GM18868 (cell line): Measurements from ENCODE around the gene TRAF3.

ENCODE experiments used
- ATAC-seq: cut with Tn5 transposase; IDR thresholded peaks from one replicate; pipeline ENCODE4 v1.9.1; 2021; ENCODE audit warnings: mild to moderate bottlenecking, moderate library complexity; ENCODE audit not compliant: unreplicated experiment

TRAF3 gene, protein sequence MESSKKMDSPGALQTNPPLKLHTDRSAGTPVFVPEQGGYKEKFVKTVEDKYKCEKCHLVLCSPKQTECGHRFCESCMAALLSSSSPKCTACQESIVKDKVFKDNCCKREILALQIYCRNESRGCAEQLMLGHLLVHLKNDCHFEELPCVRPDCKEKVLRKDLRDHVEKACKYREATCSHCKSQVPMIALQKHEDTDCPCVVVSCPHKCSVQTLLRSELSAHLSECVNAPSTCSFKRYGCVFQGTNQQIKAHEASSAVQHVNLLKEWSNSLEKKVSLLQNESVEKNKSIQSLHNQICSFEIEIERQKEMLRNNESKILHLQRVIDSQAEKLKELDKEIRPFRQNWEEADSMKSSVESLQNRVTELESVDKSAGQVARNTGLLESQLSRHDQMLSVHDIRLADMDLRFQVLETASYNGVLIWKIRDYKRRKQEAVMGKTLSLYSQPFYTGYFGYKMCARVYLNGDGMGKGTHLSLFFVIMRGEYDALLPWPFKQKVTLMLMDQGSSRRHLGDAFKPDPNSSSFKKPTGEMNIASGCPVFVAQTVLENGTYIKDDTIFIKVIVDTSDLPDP

DNA sequence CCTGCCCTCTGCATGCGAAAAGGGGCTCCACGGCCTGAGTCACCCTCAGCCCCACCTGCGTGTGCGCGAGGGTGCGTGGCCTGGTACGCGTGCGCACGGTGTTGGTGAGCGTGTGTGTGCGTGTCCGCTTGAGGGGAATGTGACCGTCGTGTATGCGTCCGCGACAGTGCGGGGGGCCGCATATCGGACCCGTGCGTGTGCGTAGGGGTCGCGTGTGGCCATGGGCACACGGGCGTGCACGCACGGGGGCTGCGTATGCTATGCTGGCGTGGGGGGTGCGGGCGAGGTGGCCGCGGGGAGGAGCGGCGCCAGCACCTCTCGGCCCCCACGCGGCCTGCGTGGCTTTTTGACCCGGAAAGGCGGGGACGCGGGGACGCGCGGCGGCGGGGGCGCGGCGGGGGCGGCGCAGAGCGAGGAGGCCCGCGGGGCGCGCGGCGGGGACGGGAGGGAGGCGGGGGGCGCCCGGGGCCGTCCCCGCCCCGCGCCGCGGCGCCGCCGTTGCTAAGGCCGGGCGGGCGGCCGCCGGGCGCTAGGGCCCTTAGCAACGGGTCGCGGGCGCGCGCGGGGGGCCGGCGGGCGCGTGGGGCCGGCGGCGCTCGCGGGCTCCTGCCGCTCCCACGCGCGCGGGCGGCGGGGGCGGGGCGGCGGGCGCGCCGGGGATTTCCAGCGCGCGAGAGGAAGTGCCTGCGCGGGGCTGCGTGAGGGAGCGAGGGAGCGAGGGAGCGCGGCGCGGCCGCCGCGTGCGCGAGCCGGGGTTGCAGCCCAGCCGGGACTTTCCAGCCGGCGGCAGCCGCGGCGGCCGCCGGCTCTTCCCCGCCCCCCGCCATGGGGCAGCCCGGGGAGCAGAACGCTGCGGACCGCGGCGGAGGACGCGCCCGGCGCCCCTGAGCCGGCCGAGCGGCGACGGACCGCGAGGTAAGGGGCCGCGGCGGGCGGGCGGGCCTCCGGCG is at the start of gene TRAF3:
TSS of gene TRAF3 (plus strand) at position 689 of the 950 bp plus-strand sequence. CDS start 92,753 bp downstream, outside the sequence.
- peak; percentile 55 for ATAC-seq

DNA sequence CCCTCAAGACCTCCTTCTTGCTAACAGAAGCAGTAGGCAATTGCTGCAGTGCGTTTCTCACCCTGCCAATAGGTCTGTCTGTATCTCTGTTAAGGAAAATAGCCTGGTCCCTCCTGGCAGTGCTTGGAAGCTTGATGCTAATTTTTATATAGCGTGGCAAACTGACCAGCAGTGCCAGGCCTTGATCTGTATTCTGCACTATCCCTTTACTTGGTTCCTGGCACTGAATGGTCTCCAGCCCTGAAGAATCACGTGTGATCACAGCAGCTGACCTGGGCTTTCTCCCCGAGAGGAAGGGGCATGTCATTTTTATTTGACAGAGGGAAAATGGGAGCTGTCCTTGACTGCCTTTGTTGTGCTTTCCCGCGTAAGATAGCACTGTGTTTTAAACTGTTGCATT is 48.7 kb upstream of the TRAF3 start:
- ATAC-seq = no peak

DNA sequence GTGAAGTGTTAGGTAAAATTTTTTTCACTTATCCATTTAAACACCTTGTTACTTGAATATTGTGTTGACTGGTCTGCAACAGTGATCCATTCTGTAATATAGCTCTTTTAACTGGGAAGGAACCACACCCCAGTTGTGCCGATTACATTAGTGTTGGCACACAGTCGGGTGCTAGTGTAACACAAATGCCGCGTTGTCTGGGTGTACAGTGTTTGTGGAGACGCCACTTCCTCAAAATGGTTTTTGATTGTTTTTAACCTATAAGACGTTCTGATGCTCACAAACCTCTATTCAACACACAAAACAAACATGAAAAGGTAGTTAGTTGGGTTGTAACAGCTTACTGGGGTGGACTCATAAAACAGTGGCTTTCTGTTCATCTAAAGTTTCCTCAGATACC is 48.0 kb upstream of the TRAF3 start:
- ATAC-seq = no peak

DNA sequence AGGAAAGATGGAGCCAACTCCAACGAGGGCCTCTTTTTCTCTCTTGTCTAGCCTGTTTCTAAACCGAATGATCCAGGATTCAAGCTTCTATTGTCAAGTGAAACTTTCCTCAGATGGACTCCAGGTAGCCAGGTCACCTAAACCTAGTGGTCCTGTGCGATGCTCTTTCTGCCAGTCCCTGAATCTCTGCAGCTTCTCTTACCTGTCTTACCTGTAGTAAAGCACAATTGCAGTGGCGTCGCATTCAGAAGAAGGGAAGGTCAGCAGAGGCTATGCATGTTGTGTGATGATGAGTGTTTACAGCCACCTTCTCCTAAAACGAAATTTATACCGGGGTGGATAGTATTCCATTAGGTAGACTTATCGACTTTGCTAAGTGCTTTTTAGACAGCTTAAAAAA is 47.4 kb upstream of the TRAF3 start:
- ATAC-seq = no peak

DNA sequence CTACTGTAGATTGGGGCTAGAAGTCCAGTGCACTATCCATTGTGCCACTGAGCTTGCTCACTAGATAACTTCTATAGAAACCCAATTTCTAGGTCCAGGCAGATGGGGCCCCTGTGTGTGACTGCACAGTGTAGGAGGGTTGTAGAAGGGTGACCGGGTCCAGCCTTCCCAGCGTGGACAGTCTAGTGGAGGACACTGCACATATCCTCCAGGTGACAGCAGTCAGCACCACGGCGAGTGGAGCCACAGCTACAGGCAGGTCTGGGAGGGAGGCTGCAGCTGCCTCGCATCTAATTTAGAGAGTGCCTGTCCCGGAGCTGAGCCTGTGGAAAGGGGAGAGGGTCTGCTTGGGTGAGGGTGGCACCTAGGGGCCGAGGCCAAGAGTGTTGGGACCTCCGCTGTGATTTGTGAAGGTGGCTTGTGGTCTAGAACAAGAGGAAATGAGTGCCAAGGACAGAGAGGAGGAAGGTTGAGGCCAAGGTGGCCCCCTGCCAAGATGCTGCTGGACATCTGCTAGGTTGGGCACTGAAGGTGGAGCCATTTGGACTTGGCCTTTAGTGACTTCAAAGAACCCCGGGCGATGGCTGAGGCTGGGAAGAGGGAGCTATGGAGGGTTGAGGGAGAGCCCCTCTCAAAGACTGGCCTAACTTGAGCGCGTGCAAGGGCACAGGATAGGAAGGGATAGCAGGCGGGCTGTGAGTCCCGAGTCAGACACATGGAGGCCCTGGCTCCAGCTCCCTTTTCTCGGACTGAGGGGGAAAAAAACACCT is 46.0 kb upstream of the TRAF3 start:
- no peak for ATAC-seq

DNA sequence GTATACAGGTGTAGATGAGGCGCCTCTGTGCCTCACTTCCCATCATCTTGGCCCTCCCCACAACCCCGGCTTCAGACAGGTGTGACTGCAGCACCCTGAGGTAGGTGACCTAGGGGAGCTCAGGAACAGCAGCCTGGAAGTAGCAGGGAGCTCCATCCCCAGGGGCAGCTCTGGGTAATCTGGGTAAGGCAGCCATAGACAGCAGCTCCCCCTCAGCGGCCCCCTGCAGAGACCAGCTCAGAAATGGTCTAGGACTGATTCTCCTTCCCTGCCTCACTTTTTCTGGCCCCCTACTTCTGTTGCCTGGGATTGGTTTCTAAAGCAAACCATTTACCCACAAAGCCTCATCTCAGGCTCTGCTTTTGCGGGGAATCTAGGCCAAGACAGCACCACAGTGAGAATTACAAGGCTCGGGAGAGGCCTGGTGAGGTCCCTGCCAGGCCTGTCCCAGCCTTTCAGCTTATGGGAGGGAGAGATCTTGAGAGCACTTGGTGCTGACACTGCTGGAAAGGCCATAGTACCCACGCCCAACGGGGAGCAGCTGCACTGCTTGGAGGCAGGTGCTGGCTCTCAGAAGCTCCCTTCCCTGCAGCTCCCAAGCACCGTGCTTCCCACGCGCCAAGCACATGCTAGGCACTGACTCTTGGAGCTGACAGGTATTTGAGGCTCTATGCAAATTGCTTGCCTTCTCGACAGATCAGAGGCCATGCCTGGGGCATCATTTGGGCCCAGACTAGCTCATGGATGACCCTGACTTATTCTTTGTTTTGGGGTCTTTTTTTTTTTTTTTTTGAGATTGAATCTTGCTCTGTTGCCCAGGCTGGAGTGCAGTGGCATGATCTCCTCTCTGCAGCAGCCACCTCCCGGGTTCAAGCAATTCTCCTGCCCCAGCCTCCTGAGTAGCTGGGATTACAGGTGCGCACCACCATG is 45.1 kb upstream of the TRAF3 start:
- ATAC-seq = no peak

DNA sequence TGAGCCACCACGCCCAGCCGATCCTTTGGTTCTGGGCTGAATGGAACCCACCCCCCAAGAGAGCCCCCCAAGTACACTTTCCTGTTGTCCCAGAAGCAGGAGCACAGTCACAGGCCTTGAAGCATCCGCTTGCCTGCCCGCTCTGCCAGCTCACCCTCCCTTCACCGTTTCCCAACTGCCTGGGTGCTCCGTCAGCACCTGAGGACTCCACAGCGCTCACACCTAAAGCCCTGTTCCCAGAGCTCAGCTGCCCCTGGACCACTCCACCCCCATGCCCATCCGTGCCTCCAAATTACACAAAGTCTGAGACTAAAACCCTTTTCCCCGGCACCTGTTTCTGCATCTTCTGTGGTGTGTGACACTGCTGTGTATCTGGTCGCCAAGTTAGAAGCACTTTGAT is 44.3 kb upstream of the TRAF3 start:
- no peak for ATAC-seq

DNA sequence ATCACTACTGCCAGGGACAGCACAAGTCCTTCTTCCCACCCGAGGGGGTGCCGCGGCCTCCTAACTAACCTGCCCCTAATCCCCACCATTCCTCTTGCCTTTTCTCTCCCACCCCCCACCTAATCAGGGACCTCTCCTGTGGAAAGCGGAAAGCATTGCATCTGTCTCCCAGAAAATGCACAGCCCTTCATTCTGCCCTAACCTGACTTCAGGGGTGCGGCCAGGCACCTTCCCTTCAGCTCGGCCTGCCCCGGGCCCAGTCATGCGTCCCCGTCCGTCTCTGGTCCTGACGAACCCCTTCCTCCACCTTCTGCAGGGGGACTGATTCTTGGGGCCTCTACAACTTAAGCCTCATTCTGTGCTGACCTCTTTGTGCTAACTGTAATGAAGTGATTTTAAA is 43.9 kb upstream of the TRAF3 start:
- no peak for ATAC-seq

DNA sequence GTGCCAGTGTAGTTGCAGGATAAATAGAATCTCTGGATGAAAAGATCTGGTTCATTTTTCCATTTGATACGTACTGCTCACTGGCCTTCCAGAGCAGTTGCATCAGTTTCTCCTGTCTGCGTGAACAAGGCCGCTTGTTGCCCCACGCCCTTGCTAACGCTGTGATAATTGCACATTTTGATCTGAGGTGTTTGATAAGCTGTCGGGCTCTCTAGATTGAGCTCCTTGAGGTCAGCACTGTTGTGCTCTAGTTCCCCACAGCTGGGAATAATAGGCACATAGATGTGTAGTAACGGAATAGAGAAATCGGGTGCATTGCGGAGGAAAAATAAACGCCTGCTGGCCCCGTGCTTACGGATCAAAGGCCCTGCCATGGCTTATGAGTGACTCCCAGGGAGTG is 42.8 kb upstream of the TRAF3 start:
- no peak for ATAC-seq

DNA sequence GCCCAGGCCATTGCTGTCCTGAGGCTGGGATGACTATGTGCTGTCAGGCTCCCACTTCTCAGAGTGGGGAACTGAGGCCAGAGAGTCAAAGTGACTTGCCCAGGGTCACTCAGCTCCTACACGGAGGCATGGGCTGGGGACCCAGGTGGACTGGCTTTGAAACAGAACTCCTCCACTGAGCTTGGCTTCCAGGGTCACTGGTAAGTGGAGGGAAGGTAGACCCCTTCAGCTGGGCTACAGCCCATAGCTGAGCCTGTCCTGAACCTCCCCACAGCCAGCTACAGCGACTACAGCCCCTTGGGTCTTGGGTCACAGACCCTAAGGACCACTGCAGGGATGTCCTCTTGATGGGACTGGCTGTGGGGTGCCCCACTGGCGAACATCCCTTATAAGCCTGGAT is 40.3 kb upstream of the TRAF3 start:
- no peak for ATAC-seq

DNA sequence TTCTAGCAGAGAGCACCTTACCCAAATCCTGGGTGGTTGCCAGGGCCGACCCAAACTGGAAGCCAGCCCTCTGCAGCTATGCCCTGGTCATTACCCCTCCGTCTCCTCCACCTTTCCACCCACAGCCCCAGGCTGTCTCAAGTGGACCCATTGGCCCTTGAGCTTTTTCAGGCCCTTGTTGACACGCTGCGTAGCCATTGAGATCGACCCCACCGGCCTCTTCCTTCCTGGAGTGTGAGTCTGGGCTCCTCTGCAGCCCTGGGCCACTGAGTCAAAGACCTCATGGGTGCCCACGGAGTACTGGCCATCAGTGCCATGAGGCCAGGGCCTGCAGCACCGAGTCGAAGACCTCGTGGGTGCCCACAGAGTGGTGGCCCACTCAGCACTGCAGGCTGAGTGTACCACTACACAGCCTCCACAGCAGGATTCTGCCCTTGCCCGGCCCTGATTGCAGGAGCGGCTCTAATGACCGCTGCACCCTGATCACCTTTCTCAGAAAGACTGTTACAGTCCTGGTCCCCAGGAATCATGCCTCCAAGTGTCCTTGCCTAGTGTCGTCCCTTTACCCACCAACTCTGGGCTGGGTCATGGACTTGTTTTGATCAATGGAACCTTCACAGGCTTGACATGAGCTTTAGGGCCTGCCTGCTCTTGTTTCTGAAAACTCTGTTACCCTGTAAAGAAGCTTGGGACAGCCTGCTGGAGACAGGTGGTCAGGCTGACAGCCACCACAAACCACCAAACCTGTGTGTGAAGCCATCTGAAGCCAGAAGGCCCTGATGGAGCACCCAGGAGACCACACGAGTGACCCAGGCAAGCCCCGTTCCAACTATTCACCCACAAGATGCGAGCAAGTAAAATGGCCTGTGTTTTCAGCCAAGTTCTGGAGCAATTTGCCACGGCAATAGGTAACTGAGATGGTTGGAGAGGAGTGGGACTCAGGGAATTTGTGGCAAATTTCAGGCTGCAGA is 39.6 kb upstream of the TRAF3 start:
- ATAC-seq = no peak

DNA sequence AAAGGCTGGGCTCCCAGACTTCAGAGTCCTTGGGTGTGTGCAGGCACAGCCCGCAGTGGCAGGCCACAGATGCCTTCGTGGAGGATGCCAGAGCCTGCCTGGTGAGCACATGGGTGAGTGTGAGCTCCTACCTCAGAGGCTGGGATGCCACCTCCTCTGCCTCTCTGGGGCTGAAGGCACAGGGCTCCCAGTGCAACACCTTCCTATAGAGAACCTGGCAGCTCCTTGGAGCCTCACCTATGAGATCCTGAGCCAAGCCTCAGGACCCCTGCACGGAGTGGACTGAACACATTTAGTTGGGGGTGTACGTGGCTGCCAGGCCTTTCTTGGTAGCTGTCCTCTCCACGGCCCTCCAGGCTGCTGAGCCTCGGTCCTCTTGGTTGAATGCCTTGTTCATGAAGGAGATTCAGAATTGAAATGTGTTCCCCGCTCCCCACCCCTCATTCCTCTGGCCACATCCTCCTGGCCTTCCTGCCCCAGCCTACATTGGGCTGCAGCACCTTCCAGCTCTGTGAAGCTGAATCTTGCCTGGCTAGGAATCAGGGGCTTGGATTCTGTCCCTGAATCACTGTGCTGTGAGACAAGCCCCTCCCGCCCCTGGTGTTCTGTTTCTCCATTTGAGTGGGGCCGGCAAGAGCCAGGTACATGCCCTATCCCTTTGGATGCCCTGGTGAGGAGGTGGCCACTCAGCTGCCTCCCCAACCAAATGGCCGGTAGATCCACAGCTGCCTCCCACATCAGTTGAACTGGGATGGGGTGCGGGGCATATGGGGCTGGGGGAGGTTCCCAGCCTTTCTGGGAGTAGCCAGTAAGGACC is 38.7 kb upstream of the TRAF3 start:
- no peak for ATAC-seq

DNA sequence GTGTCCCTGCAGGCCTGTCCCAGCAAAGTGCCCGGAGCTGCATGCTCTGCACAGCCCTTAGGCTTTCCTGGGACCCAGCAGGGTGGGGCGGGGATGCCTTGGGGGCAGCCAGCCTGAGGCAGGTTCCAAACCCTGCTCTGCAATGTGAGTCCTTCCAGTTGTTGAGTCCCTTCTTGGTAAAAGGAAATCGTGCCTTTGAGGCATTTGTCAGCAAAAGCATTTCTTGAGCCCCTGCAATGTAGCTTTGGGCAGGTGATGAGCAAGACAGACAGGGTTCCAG is 38.1 kb upstream of the TRAF3 start:
- no peak for ATAC-seq

DNA sequence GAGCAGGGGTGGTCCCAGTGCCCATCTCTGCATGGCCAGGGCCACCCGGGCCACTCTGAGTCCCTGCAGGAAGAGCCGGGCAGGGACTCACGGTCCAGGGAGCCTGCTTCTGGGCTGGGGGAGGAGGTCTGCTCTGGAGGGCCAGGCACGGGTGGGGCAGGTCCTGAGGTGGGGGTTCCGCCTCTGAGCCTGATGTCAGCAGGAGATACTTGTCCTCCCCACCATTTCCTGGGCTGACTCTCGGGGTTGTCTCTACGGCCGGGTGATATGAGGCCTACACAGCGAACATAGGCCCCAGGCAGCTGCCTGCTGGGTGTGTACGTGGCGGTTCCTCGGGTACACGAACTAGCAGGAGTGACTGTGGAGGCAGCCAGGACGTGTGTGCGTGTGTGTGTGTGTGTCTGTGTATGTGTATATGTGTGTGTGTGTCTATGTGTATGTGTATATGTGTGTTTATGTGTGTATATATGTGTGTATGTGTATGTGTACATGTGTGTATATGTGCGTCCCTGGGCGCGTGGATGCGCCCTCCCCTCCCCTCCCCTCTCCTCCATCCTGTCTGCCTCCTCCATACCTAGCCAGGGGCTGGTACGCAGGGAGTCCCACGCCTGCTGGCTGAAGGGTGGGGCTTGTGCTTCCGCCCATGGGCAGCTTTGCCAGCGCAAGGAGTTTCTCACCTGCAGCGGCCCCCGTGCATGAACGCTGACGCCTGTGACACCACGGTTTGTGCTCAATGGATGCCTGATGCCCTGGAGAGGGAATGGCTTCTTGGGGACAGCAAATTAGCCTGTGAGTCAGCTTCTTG is 30.4 kb upstream of the TRAF3 start:
- ATAC-seq = no peak

DNA sequence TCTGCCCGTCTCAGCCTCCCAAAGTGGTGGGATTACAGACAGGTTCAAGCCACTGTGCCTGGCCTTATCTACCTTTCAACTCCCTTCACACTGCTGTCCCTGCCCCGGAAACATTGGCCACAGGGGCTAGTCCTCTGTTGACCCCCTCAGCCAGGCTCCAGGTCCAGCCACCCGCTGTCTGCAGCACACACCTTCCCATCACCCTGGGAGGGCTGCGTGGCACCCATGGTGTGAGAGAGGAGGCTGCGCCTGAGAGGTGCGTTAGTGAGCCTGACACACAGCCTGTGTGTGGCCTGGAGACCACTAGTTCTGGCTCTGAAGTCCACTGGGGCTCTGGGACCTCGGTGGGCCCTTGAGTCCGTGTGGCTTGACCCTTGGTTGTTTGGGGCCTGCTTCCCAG is 28.4 kb upstream of the TRAF3 start:
- no peak for ATAC-seq

DNA sequence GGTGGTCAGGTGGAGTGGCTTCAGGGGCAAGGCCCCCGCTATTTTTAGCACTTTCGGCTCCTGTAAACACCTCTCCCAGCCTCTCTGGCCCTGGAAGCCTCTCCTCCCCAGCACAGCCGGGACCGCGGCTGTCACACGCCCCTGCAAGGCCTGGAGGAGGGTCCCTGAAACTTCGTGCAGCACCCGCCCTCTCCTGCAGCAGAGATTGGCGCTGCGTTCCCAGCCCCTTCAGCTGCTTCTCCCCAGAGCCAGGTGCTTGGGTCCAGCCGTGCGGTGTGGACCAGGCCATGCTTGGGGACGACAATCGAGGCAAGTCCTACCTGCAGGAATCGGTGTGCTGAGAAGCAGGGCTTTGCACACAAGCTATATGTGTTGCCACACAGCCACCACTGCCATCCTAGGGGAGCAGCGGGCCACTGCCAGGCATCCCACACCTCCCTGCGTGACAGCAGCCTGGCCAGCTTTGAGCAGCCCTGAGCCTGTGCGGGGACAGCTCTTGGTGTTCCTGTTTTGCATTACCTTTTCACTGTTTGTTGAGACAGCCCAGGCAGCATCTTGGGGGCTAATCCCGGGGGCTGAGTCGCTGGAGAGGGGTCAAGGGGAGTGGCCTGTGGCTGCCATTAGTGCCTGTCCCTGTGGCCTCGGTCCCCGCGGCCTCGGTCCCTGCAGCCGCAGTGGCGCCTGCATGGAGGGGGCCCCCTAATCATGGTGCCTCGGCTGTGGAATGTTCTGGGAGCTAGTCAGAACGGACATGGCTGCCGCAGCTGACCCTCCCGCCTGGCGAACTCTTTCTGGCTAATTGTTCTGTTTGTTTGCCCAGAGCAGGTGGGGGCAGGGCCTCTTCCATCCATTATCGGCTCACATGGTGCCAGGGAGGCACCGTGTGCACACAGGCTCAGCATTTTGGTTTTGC is 27.6 kb upstream of the TRAF3 start:
- no peak for ATAC-seq
